GM12878 (cell line): Measurements from ENCODE around the gene C3orf20. TPM values are rescaled to one million over a fixed set of nuclear protein-coding genes. Genes with fewer than 3 reads are reported as not detected.

Source experiments
- ATAC-seq: fragments of 200-7000 bp; cut with Tn5 transposase; 3 replicates; pipeline ENCODE4 v1.9.1; 2020; ENCODE audit warnings: mild to moderate bottlenecking, moderate library complexity
- BruUV-seq: library from RNA; stranded (reverse); fragments of 400-500 nt; replicated peaks from 2 replicates; lab custom pipeline; 2021; lab: Mats Ljungman, UMichigan
- CTCF ChIA-PET: fragments of 300-600 bp; sonication (Branson Sonifier 250); formaldehyde crosslinking; extraction: SDS; loops from one replicate; lab custom pipeline; 2021; ENCODE audit warnings: inconsistent platforms; lab: Yijun Ruan, JAX
- POLR2A ChIA-PET: fragments of 350-600 bp; formaldehyde crosslinking; extraction: SDS; loops from one replicate; lab custom pipeline; 2021; ENCODE audit warnings: inconsistent platforms; lab: Charles Lee
- RAD21 ChIA-PET: fragments of 300-600 bp; sonication (Branson Sonifier 250); formaldehyde crosslinking; loops from one replicate; lab custom pipeline; 2023; ENCODE audit warnings: antibody characterized with exemption; ENCODE audit not compliant: unreplicated experiment; lab: Charles Lee
- SMC1A ChIA-PET: fragments of 300-600 bp; sonication (Branson Sonifier 250); formaldehyde crosslinking; loops from one replicate; lab custom pipeline; 2023; ENCODE audit not compliant: unreplicated experiment, uncharacterized antibody; lab: Charles Lee
- DNase-seq: peaks from one replicate; pipeline ENCODE4 v3.0.0-alpha.2; 2011; ENCODE audit warnings: low read depth, low spot score
- FAIRE-seq: peaks from 3 replicates; lab custom pipeline; 2011; peaks lifted over from hg19 to GRCh38; lab: Jason Lieb, UNC
- H2AFZ ChIP-seq: 2 replicates; pipeline ENCODE4 v1.6.0; 2011; ENCODE audit warnings: low read depth, low read length, control low read depth; ENCODE audit not compliant: control insufficient read depth
- H3K27ac ChIP-seq: 2 replicates; pipeline ENCODE4 v1.5.1; 2011; ENCODE audit warnings: control low read depth; ENCODE audit not compliant: control insufficient read depth, insufficient read depth
- H3K27me3 ChIP-seq, 2 experiments: replicated peaks in 1 of 2; 2 replicates each; pipeline versions ENCODE4 v1.6.0 to v1.6.1; 2011; ENCODE audit warnings: low read length in 1 of 2; ENCODE audit not compliant: control insufficient read depth in 2 of 2, insufficient read depth in 2 of 2
- H3K36me3 ChIP-seq, 2 experiments: 2 replicates each; pipeline ENCODE4 v1.5.1; 2011; ENCODE audit warnings: low read length in 1 of 2; ENCODE audit not compliant: control insufficient read depth in 2 of 2, insufficient read depth in 2 of 2
- H3K4me1 ChIP-seq: 2 replicates; pipeline ENCODE4 v1.6.1; 2011; ENCODE audit warnings: mild to moderate bottlenecking, low read length, moderate library complexity, mixed read lengths; ENCODE audit not compliant: control insufficient read depth, insufficient read depth
- H3K4me2 ChIP-seq: 2 replicates; pipeline ENCODE4 v1.6.0; 2011; ENCODE audit warnings: control low read depth; ENCODE audit not compliant: control insufficient read depth, insufficient read depth
- H3K4me3 ChIP-seq: fragments of 200-600 bp; sonication (generic); 2 replicates; pipeline ENCODE4 v1.5.1; 2016
- H3K79me2 ChIP-seq: 2 replicates; pipeline ENCODE4 v1.6.0; 2011; ENCODE audit warnings: low read length; ENCODE audit not compliant: control insufficient read depth, insufficient read depth
- H3K9ac ChIP-seq: 2 replicates; pipeline ENCODE4 v1.8.0; 2011; ENCODE audit warnings: low read length, control low read depth, mixed read lengths; ENCODE audit not compliant: control insufficient read depth, insufficient read depth
- H3K9me3 ChIP-seq: replicated peaks from 3 replicates; pipeline ENCODE4 v1.5.1; 2011; ENCODE audit warnings: mild to moderate bottlenecking, low read length; ENCODE audit not compliant: control insufficient read depth, insufficient read depth
- H4K20me1 ChIP-seq: 2 replicates; pipeline ENCODE4 v1.6.0; 2011; ENCODE audit not compliant: control insufficient read depth, insufficient read depth
- HDAC2 ChIP-seq: fragments of 200-600 bp; sonication (generic); IDR thresholded peaks from 2 replicates; pipeline ENCODE4 v1.6.1; 2017
- PAX8 ChIP-seq: fragments of 450-650 bp; IDR thresholded peaks from 2 replicates; pipeline ENCODE4 v1.6.1; 2017; ENCODE audit warnings: mild to moderate bottlenecking, moderate library complexity
- SREBF1 ChIP-seq: IDR thresholded peaks from 2 replicates; pipeline ENCODE4 v1.6.1; 2012; ENCODE audit warnings: mild to moderate bottlenecking, low read length
- SUZ12 ChIP-seq: fragments of 200-600 bp; sonication (generic); IDR thresholded peaks from one replicate; pipeline ENCODE4 v1.6.1; 2018; ENCODE audit warnings: antibody characterized with exemption, mild to moderate bottlenecking; ENCODE audit not compliant: unreplicated experiment
- WGBS: methylation state at CpG from one replicate; pipeline ENCODE4 v1.1.6; 2016; ENCODE audit warnings: low lambda C conversion rate; ENCODE audit not compliant: insufficient replicate concordance, insufficient coverage; ENCODE audit errors: missing lambda C conversion rate; 5-methylcytosine and 5-hydroxymethylcytosine counted together
- in situ Hi-C: fragments of 300-500 bp; cut with MboI; formaldehyde crosslinking; loops from 9 replicates; pipeline ENCODE4 v1.14.3; 2018; ENCODE audit warnings: mixed read lengths
- intact Hi-C: fragments of 100-400 bp; cut with micrococcal nuclease; formaldehyde crosslinking; loops from one replicate; pipeline ENCODE4 v1.14.2; 2022; ENCODE audit not compliant: unreplicated experiment
- polyA plus RNA-seq, 11 experiments: library from polyadenylated mRNA; depleted of rRNA in 4 of 11; unstranded in 6 of 11; stranded (reverse) in 5 of 11; fragments of >200 nt; fragmentation: Nextera tagmentation in 4 of 11; fragmentation: Illumina TruSeq in 1 of 11; extraction: Ambion mirVana in 4 of 11; extraction: Trizol in 1 of 11; gene quantifications; 1 replicate in 1 of 11; 2 replicates in 10 of 11; pipeline versions ENCODE4 v1.2.1 to v1.2.3, GENCODE V29; 2011 to 2016; ENCODE audit warnings: inconsistent platforms in 2 of 11, missing spikeins in 2 of 11, low read depth in 1 of 11
- total RNA-seq, 4 experiments: library from RNA; depleted of rRNA in 3 of 4; stranded (reverse); fragments of >200 nt in 3 of 4; fragmentation: Illumina TruSeq in 1 of 4; extraction: Trizol in 1 of 4; gene quantifications; 2 replicates each; pipeline versions ENCODE4 v1.2.1 to v1.2.3, GENCODE V29; 2013 to 2021
- TF ChIP-seq, protein P1 (sequence below): fragments of 450-650 bp; formaldehyde crosslinking; IDR thresholded peaks from 2 replicates; pipeline ENCODE4 v1.4.0; 2020; ENCODE audit warnings: mild to moderate bottlenecking, moderate library complexity

C3orf20 gene
- total and polyA plus RNA-seq, 10 of the 15 experiments (the other 5 are each of a cell fraction or from before 2014, with no cell fraction given), result 0.05 to 2.9 (median 1.0) TPM

DNA sequence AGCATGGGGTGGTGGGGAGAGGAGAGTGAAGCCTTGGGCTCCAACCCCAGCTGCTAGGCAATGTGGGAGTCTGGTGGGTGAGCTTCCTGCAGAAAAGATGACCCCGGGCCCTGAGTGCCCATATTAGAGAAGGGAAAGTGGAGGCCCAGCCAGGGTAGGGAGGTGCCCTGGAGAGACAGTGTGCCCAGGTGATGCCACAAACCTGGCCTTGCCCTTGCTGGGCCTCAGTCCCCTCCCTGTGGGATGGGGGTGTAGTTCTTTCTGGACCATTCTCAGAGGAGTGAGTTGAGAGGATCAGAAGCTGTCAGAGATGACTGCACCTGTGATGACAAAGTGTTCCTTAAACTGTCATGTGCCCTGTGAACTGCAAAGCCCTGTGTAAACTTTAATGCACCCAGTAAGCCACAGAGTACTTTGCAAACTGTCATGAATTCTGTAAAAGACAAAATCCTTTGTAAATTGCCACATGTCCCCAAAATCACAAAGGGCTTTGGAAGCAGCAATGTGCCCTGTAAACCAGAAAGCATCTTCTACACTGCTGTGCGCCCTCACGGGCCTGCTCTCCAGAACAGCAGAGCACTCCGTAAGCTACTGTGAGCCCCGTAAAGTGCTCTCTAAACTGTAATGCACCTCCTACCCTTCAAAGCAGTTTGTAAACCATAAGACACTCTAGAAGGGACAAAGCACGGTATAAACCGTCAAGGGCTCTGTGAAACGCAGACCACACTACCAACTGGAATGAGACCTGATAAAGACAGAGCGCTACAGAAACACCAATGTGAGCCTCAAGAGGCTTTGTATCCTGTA, 92.5 kb downstream of the C3orf20 start:
- Histone ChIP-seq H3K4me3 (no peak overlapping the region), H3K4me1 (no peaks in the 10 kb centered on the region), H3K79me2 (no peaks in the 10 kb centered on the region), H3K27ac (no peak overlapping the region), H3K4me2 (no peak overlapping the region), H3K27me3 (no peaks in the 10 kb centered on the region), H3K36me3 (no peaks in the 10 kb centered on the region), H3K9ac (no peak overlapping the region), H3K9me3 (no peaks in the 10 kb centered on the region), H2AFZ (no peak overlapping the region), H4K20me1 (no peaks in the 10 kb centered on the region; the same call in 1 of the 2 replicates)
- TF ChIP-seq, protein P1, sequence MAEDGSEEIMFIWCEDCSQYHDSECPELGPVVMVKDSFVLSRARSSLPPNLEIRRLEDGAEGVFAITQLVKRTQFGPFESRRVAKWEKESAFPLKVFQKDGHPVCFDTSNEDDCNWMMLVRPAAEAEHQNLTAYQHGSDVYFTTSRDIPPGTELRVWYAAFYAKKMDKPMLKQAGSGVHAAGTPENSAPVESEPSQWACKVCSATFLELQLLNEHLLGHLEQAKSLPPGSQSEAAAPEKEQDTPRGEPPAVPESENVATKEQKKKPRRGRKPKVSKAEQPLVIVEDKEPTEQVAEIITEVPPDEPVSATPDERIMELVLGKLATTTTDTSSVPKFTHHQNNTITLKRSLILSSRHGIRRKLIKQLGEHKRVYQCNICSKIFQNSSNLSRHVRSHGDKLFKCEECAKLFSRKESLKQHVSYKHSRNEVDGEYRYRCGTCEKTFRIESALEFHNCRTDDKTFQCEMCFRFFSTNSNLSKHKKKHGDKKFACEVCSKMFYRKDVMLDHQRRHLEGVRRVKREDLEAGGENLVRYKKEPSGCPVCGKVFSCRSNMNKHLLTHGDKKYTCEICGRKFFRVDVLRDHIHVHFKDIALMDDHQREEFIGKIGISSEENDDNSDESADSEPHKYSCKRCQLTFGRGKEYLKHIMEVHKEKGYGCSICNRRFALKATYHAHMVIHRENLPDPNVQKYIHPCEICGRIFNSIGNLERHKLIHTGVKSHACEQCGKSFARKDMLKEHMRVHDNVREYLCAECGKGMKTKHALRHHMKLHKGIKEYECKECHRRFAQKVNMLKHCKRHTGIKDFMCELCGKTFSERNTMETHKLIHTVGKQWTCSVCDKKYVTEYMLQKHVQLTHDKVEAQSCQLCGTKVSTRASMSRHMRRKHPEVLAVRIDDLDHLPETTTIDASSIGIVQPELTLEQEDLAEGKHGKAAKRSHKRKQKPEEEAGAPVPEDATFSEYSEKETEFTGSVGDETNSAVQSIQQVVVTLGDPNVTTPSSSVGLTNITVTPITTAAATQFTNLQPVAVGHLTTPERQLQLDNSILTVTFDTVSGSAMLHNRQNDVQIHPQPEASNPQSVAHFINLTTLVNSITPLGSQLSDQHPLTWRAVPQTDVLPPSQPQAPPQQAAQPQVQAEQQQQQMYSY (CRISPR knock-in tag), result no peak
- TF ChIP-seq HDAC2 (no peak), PAX8 (no peak), SREBF1 (no peak), SUZ12 (no peak)
- SMC1A ChIA-PET, result interaction anchor here (0.5 to 1.8 kb wide), 4 partner anchors 13 to 258 kb away, joined by 3 to 7 read pairs (median 5); no protein-coding TSS in a partner anchor
- FAIRE-seq (no peak), DNase-seq (no peak), ATAC-seq (no peak)
- no TSS peak for BruUV-seq
- RAD21 ChIA-PET, result no interaction called here
- in situ Hi-C loops, result no loop called here
- 82% methylated on average over 9 of the region's 9 CpGs for WGBS
- CTCF ChIA-PET, result interaction anchor here (1.5 kb wide), 2 partner anchors 14 to 17 kb away, joined by 3 read pairs; no protein-coding TSS in a partner anchor
- intact Hi-C loops, result no loop called here
- POLR2A ChIA-PET, result no interaction called here
